Vagina (tissue), 2 donors: ENCODE data around the gene ARSI. TPM values are rescaled to one million over a fixed set of nuclear protein-coding genes. Genes with fewer than 3 reads are reported as not detected.

Experiments used
- DNase-seq, 2 donors: peaks; one replicate each; pipeline ENCODE4 v3.0.0-alpha.2; 2017; ENCODE audit errors: extremely low spot score in 2 of 2
- H3K27ac ChIP-seq: fragments of 200-600 bp; sonication (generic); one replicate; pipeline ENCODE4 v1.5.1; 2019
- H3K27me3 ChIP-seq: fragments of 200-600 bp; sonication (generic); one replicate; pipeline ENCODE4 v1.5.1; 2019
- H3K36me3 ChIP-seq, 2 donors: fragments of 200-600 bp; sonication (generic); one replicate each; pipeline ENCODE4 v1.5.1; 2017 to 2019
- H3K4me1 ChIP-seq: fragments of 200-600 bp; sonication (generic); one replicate; pipeline ENCODE4 v1.5.1; 2019
- H3K4me3 ChIP-seq, 2 donors: fragments of 200-600 bp; sonication (generic); 1 replicate in 1 of 2; 2 replicates in 1 of 2; pipeline ENCODE4 v1.5.1; 2016 to 2019
- H3K9me3 ChIP-seq: fragments of 200-600 bp; sonication (generic); one replicate; pipeline ENCODE4 v1.5.1; 2019
- POLR2A ChIP-seq, 2 donors: fragments of 450-650 bp; IDR thresholded peaks; one replicate each; pipeline ENCODE4 v1.6.1; 2017; ENCODE audit warnings: antibody characterized with exemption in 2 of 2, mild to moderate bottlenecking in 2 of 2, moderate library complexity in 2 of 2
- POLR2AphosphoS5 ChIP-seq, 2 donors: sonication (generic); formaldehyde crosslinking; IDR thresholded peaks; one replicate each; pipeline ENCODE4 v1.9.0; 2017; ENCODE audit warnings: antibody characterized with exemption in 2 of 2, mild to moderate bottlenecking in 2 of 2, low read depth in 1 of 2; ENCODE audit not compliant: insufficient read depth in 1 of 2
- intact Hi-C: fragments of 100-400 bp; cut with DNase I; formaldehyde crosslinking; loops from one replicate; pipeline ENCODE4 v1.15.1; 2023
- total RNA-seq: library from RNA; depleted of rRNA; stranded (reverse); fragments of >200 nt; gene quantifications from one replicate; pipeline ENCODE4 v1.2.3, GENCODE V29; 2016
- TF ChIP-seq, protein P1 (sequence below), 3 experiments: fragments of 450-650 bp in 2 of 3; fragments of 200-600 bp in 1 of 3; sonication (generic) in 1 of 3; IDR thresholded peaks; one replicate each; pipeline ENCODE4 v1.5.1; 2017 to 2019; ENCODE audit warnings: antibody characterized with exemption in 3 of 3, mild to moderate bottlenecking in 2 of 3, moderate library complexity in 2 of 3

Gene ARSI
- 4.7 TPM for total RNA-seq

DNA sequence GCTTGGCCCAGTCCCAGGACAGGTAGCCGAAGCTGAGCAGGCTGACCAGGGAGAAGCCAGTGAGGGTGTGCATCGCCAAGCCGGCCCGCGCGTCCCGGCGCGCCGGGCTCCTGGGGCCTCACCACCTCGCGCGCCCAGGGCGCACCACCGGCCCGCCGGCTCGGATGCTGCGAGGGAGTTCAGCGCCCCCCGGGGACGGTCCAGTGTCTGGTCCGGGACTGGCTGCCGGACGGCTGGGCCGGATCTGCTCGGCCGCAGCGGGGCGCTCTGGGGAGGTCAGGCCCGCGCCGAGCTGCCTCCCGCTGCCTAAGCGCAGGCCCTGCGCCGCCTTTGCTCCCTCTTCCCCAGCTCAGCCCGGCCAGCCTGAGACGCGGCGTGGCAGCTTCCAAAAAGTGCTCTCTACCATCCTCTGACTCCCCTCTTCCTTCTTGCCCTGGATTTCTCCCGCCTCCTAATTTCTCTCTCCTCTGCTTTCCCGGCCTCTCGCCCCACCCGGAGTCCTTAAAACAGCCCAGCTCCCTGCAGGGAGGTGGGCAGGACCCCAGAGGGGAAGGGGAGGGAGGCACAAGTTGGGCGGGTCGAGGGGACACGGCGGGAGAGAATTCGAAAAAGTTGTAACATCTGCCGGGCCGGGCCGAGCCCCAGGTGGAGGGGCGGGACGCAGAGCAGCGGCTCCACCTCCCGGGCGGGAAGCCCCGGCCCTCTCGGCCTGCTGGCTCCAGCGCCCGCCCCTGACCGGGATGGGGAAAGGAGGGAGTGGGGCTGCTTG, at the start of gene ARSI:
ARSI (minus strand) TSS at position 605 of the 769 bp plus-strand sequence; CDS start at position 73, 532 bp downstream.
- TF ChIP-seq POLR2AphosphoS5 (IDR thresholded peaks at IDR 0.05; ENCODE audit: insufficient read depth in 1 of 2, low read depth in 1 of 2) (peak in 1 of 2 donors; percentile 75), POLR2A (IDR thresholded peaks at IDR 0.05) (no peak)
- TF ChIP-seq, protein P1, sequence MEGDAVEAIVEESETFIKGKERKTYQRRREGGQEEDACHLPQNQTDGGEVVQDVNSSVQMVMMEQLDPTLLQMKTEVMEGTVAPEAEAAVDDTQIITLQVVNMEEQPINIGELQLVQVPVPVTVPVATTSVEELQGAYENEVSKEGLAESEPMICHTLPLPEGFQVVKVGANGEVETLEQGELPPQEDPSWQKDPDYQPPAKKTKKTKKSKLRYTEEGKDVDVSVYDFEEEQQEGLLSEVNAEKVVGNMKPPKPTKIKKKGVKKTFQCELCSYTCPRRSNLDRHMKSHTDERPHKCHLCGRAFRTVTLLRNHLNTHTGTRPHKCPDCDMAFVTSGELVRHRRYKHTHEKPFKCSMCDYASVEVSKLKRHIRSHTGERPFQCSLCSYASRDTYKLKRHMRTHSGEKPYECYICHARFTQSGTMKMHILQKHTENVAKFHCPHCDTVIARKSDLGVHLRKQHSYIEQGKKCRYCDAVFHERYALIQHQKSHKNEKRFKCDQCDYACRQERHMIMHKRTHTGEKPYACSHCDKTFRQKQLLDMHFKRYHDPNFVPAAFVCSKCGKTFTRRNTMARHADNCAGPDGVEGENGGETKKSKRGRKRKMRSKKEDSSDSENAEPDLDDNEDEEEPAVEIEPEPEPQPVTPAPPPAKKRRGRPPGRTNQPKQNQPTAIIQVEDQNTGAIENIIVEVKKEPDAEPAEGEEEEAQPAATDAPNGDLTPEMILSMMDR (IDR thresholded peaks at IDR 0.05): peak in 1 of 3 experiments; percentile 27
- H3K27ac ChIP-seq: peak within 1 kb of the TSS; percentile 87
- no peaks in the 10 kb centered on the region for H3K27me3 ChIP-seq
- H3K4me3 ChIP-seq: peak within 1 kb of the TSS; percentile 37 to 46
- H3K36me3 ChIP-seq: no peaks in the 10 kb centered on the region
- peaks cover 74% of the 10 kb centered on the region for H3K4me1 ChIP-seq
- intact Hi-C loops: no loop called here
- no peaks in the 10 kb centered on the region for H3K9me3 ChIP-seq
- DNase-seq: no peak

DNA sequence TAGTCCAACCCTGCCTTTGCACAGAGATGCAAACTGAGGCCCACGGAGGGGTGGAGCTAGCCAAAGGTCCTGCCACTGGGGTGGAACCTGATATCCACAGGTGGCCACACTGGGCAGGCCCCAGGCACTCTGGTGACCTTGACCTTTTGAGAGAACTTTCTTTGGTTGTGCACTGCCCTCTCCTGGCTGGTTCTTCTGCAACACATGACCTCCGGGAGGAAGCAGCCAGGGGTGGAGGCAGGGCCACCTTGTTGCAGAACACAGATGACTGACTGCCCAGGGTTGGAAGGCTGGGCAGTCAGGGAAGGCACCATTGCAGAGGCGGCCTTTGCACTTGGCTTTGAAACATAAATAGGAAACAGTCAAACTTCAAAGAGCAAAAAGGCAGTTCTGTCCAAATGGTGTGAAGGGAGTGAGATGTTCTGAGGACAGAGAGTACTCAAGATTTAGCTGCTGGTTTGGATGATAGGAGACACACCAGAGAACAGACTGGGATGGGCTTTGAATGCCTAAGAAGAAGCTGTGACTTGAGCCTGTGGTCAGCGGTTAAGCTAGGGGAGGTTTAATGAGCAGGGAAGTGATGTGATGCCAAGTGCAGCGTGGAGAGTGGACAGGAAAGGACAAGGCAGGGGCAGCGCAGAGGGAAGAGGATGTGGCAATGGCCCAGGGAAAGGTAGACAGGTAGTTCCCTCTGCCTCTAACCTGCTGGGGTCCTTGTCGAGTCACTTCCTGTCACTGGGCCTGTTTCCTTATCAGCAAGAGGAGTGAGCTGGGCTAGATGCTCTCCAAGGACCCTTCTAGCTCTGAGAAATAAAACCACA, 48.0 kb upstream of the ARSI start:
- Histone ChIP-seq H3K27me3 (no peaks in the 10 kb centered on the region), H3K27ac (no peak overlapping the region), H3K9me3 (no peaks in the 10 kb centered on the region), H3K4me1 (no peaks in the 10 kb centered on the region), H3K36me3 (no peaks in the 10 kb centered on the region), H3K4me3 (no peak overlapping the region)
- DNase-seq: no peak
- TF ChIP-seq, protein P1 (IDR thresholded peaks at IDR 0.05): peak; percentile 45 to 71 (median 69)
- peak; percentile 36 to 72 for TF ChIP-seq POLR2AphosphoS5 (IDR thresholded peaks at IDR 0.05; ENCODE audit: insufficient read depth in 1 of 2, low read depth in 1 of 2)
- no peak for TF ChIP-seq POLR2A (IDR thresholded peaks at IDR 0.05)
- intact Hi-C loops: no loop called here

DNA sequence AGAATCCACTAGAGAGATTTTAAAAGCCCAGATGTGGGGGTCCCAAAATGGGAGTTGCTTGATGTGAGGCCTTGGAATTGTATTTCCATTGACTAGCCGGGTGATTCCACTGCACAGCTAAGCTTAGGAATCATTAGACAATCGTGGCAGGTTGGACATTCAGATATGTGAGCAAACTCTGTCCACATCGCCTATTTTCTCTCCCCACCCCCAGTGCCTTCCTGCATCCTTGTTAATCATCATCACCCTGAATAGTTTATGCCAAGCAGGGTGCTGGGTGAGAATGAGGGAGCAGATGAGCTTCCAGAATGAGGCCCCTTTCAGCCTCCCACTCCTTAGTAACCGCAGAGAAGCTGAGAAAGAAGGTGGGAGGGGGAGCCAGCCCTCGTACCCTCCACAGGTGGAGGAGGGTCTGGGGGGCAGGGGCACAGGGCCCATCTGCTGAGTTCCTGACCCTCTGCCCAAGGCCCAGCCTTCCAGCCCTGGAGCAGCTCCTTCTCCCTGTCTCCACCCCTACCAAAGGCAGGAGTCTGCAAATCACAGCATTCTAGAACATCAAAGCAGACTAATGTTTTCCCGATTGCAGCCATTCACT, 47.1 kb upstream of the ARSI start:
- no peaks in the 10 kb centered on the region for H3K27me3 ChIP-seq
- H3K4me3 ChIP-seq: no peak overlapping the region
- TF ChIP-seq POLR2AphosphoS5 (IDR thresholded peaks at IDR 0.05; ENCODE audit: insufficient read depth in 1 of 2, low read depth in 1 of 2) (no peak), POLR2A (IDR thresholded peaks at IDR 0.05) (no peak)
- TF ChIP-seq, protein P1 (IDR thresholded peaks at IDR 0.05): no peak
- no peaks in the 10 kb centered on the region for H3K9me3 ChIP-seq
- no peaks in the 10 kb centered on the region for H3K4me1 ChIP-seq
- H3K27ac ChIP-seq: no peak overlapping the region
- no peak for DNase-seq
- intact Hi-C loops: no loop called here
- no peaks in the 10 kb centered on the region for H3K36me3 ChIP-seq

DNA sequence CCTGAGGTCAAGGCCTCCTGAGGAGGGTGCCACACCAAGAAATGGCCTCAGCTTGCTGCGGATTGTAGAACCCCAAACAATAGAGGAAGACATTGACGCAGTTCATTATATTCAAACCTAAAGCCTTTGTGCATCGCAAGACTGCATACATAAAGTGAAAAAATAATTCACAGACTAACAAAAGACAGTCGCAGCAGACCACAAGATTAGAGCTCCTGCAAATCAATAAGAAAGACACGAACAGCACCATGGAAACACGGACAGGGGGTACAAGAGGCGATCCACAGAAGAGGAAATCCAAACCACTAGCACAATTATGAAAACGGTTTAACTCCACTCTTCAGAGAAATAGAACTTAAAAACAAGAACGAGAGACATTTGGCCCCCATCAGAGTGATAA, 44.7 kb upstream of the ARSI start:
- no peak for DNase-seq
- Histone ChIP-seq H3K27me3 (no peaks in the 10 kb centered on the region), H3K4me3 (no peak overlapping the region), H3K27ac (no peak overlapping the region), H3K4me1 (no peaks in the 10 kb centered on the region), H3K36me3 (no peaks in the 10 kb centered on the region), H3K9me3 (no peaks in the 10 kb centered on the region)
- no peak for TF ChIP-seq POLR2AphosphoS5 (IDR thresholded peaks at IDR 0.05; ENCODE audit: insufficient read depth in 1 of 2, low read depth in 1 of 2)
- TF ChIP-seq, protein P1 (IDR thresholded peaks at IDR 0.05): no peak
- TF ChIP-seq POLR2A (IDR thresholded peaks at IDR 0.05): no peak
- intact Hi-C loops: no loop called here
